Neuronal stem cell (in vitro differentiated cells): ENCODE measurements around the gene ITGB3BP.

ENCODE experiments used
- DNase-seq: peaks from one replicate; pipeline ENCODE4 v3.0.0-alpha.2; 2013; ENCODE audit warnings: low spot score
- H2AFZ ChIP-seq: one replicate; pipeline ENCODE4 v1.6.1; 2013; ENCODE audit warnings: mild to moderate bottlenecking, low read length, inconsistent platforms
- H2AK5ac ChIP-seq: 2 replicates; pipeline ENCODE4 v1.6.1; 2013; ENCODE audit warnings: low read depth, mild to moderate bottlenecking, inconsistent platforms, low read length, moderate library complexity, mixed read lengths
- H2BK120ac ChIP-seq: 2 replicates; pipeline ENCODE4 v1.6.1; 2013; ENCODE audit warnings: low read depth, mild to moderate bottlenecking, inconsistent platforms, low read length, moderate library complexity, mixed read lengths
- H2BK12ac ChIP-seq: one replicate; pipeline ENCODE4 v1.6.1; 2013; ENCODE audit warnings: low read length, inconsistent platforms
- H2BK15ac ChIP-seq: 2 replicates; pipeline ENCODE4 v1.6.1; 2013; ENCODE audit warnings: mild to moderate bottlenecking, low read length, inconsistent platforms, mixed read lengths
- H2BK5ac ChIP-seq: one replicate; pipeline ENCODE4 v1.6.1; 2013; ENCODE audit warnings: inconsistent platforms, mild to moderate bottlenecking, low read length, moderate library complexity
- H3K14ac ChIP-seq: one replicate; pipeline ENCODE4 v1.6.1; 2013; ENCODE audit warnings: low read length, inconsistent platforms
- H3K18ac ChIP-seq: 2 replicates; pipeline ENCODE4 v1.6.1; 2013; ENCODE audit warnings: low read length, inconsistent platforms
- H3K23ac ChIP-seq: 2 replicates; pipeline ENCODE4 v1.6.1; 2013; ENCODE audit warnings: low read depth, mild to moderate bottlenecking, mixed read lengths, low read length, inconsistent platforms; ENCODE audit not compliant: poor library complexity
- H3K27ac ChIP-seq: replicated peaks from 3 replicates; pipeline ENCODE4 v1.5.1; 2013; ENCODE audit warnings: low read length, inconsistent platforms
- H3K27me3 ChIP-seq, 3 experiments: 2 replicates each; pipeline ENCODE4 v1.6.1; 2013; ENCODE audit warnings: low read length in 3 of 3, mild to moderate bottlenecking in 2 of 3, inconsistent platforms in 1 of 3, low read depth in 1 of 3, mixed read lengths in 1 of 3, moderate library complexity in 1 of 3; ENCODE audit not compliant: control insufficient read depth in 3 of 3, insufficient read depth in 3 of 3
- H3K36me3 ChIP-seq, 2 donors: replicated peaks in 1 of 2; 2 replicates each; pipeline ENCODE4 v1.6.1; 2013; ENCODE audit warnings: low read length in 2 of 2; ENCODE audit not compliant: control insufficient read depth in 2 of 2, insufficient read depth in 2 of 2
- H3K4ac ChIP-seq: 2 replicates; pipeline ENCODE4 v1.6.1; 2013; ENCODE audit warnings: inconsistent platforms, mild to moderate bottlenecking, low read length, moderate library complexity
- H3K4me1 ChIP-seq, 2 donors: 1 replicate in 1 of 2; 2 replicates in 1 of 2; pipeline ENCODE4 v1.6.1; 2013; ENCODE audit warnings: low read length in 2 of 2, low read depth in 1 of 2; ENCODE audit not compliant: control insufficient read depth in 2 of 2, insufficient read depth in 1 of 2
- H3K4me2 ChIP-seq: one replicate; pipeline ENCODE4 v1.6.1; 2013; ENCODE audit warnings: mild to moderate bottlenecking, low read length, inconsistent platforms; ENCODE audit not compliant: insufficient read depth, poor library complexity, severe bottlenecking
- H3K4me3 ChIP-seq, 2 donors: 2 replicates each; pipeline ENCODE4 v1.5.1; 2013; ENCODE audit warnings: low read length in 2 of 2, mild to moderate bottlenecking in 2 of 2, inconsistent platforms in 1 of 2, moderate library complexity in 1 of 2
- H3K79me1 ChIP-seq: one replicate; pipeline ENCODE4 v1.6.1; 2013; ENCODE audit warnings: low read depth, mild to moderate bottlenecking, inconsistent platforms, low read length, moderate library complexity
- H3K9ac ChIP-seq: one replicate; pipeline ENCODE4 v1.6.1; 2013; ENCODE audit warnings: mild to moderate bottlenecking, low read depth, low read length, inconsistent platforms; ENCODE audit not compliant: poor library complexity
- H3K9me3 ChIP-seq, 2 donors: replicated peaks in 1 of 2; 2 replicates each; pipeline versions ENCODE3 to v1.6.1; 2013; ENCODE audit warnings: low read length in 2 of 2, mild to moderate bottlenecking in 2 of 2, inconsistent platforms in 1 of 2, low read depth in 1 of 2, mixed read lengths in 1 of 2, moderate library complexity in 1 of 2; ENCODE audit not compliant: control insufficient read depth in 2 of 2, insufficient read depth in 1 of 2
- H4K8ac ChIP-seq: one replicate; pipeline ENCODE4 v1.6.1; 2013; ENCODE audit warnings: low read depth, mild to moderate bottlenecking, inconsistent platforms, low read length, moderate library complexity
- H4K91ac ChIP-seq: one replicate; pipeline ENCODE4 v1.6.1; 2013; ENCODE audit warnings: low read length, low read depth, mild to moderate bottlenecking, inconsistent platforms; ENCODE audit not compliant: poor library complexity
- WGBS, 2 donors: extraction: QIAGEN DNeasy Blood & Tissue Kit; methylation state at CpG; one replicate each; pipeline ENCODE4 v1.1.7; 2013; ENCODE audit warnings: missing lambda C conversion rate in 2 of 2, mixed read lengths in 1 of 2; ENCODE audit not compliant: insufficient read length in 2 of 2, insufficient replicate concordance in 1 of 2; ENCODE audit errors: extremely low coverage in 2 of 2; 5-methylcytosine and 5-hydroxymethylcytosine counted together

Gene ITGB3BP

GRCh38 chr1:63413394-63413793, 109.6 kb downstream of the ITGB3BP start:
- Histone ChIP-seq H3K27ac (no peak overlapping the region), H3K4me2 (no peak overlapping the region)

GRCh38 chr1:63411066-63411465, 112.0 kb downstream of the ITGB3BP start:
- Histone ChIP-seq H2BK12ac (no peak overlapping the region), H3K9ac (no peak overlapping the region), H3K4me3 (no peak overlapping the region), H3K27ac (no peak overlapping the region), H3K23ac (no peak overlapping the region), H3K14ac (no peak overlapping the region), H2AK5ac (no peak overlapping the region), H3K4me2 (no peak overlapping the region), H3K4ac (no peak overlapping the region), H3K36me3 (peaks cover 0 to 38% of the 10 kb centered on the region in 2 donors), H4K8ac (no peak overlapping the region), H3K4me1 (peaks cover 0 to 5% of the 10 kb centered on the region in 2 donors), H2BK5ac (no peak overlapping the region), H2AFZ (no peak overlapping the region), H2BK120ac (no peak overlapping the region), H3K79me1 (no peaks in the 10 kb centered on the region), H3K18ac (no peak overlapping the region), H3K9me3 (no peaks in the 10 kb centered on the region), H2BK15ac (no peak overlapping the region), H3K27me3 (no peaks in the 10 kb centered on the region), H4K91ac (no peak overlapping the region)
- DNase-seq = no peak
- no CpG with 5 or more reads among the region's 2 CpGs for WGBS, 2 donors

More at GRCh38 chr1:63413394-63413793, 109.6 kb downstream of the ITGB3BP start:
- no peak overlapping the region for H3K14ac ChIP-seq
- no peaks in the 10 kb centered on the region for H3K27me3 ChIP-seq
- no peak overlapping the region for H2BK15ac ChIP-seq
- no peak overlapping the region for H2AK5ac ChIP-seq
- no peaks in the 10 kb centered on the region for H3K79me1 ChIP-seq
- H3K36me3 ChIP-seq = peaks cover 0 to 26% of the 10 kb centered on the region in 2 donors
- no peak overlapping the region for H3K18ac ChIP-seq
- no CpG with 5 or more reads among the region's 1 CpG for WGBS, 2 donors
- no peak overlapping the region for H2BK5ac ChIP-seq
- no peak overlapping the region for H3K9ac ChIP-seq
- no peak overlapping the region for H4K8ac ChIP-seq
- no peak overlapping the region for H3K4ac ChIP-seq
- H2BK120ac ChIP-seq = no peak overlapping the region
- H3K23ac ChIP-seq = no peak overlapping the region
- H3K4me1 ChIP-seq = peaks cover 0 to 5% of the 10 kb centered on the region in 2 donors
- H4K91ac ChIP-seq = no peak overlapping the region
- H3K9me3 ChIP-seq = no peaks in the 10 kb centered on the region
- no peak overlapping the region for H2BK12ac ChIP-seq
- H2AFZ ChIP-seq = no peak overlapping the region
- H3K4me3 ChIP-seq = no peak overlapping the region
- no peak for DNase-seq

DNA sequence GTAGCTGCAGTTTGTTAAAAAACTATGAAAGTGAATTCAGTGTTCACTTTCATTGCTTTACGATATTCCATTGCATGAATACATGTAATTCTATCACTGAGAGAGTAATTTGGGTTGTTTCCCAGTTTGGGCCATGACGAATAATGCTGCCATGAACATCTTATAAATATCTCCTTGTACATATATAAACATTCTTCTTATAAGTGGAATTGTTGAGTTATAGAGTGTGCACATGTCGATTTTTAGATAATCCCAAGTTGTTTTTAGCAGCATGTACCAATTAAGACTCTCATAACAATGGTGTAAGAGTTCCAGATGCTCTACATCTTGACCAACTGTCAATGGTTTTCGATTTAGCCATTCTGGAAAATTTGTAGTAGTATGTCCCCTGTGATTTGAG, 114.7 kb downstream of the ITGB3BP start:
- no peak overlapping the region for H2BK15ac ChIP-seq
- no peaks in the 10 kb centered on the region for H3K27me3 ChIP-seq
- peaks cover 0 to 5% of the 10 kb centered on the region in 2 donors for H3K4me1 ChIP-seq
- no CpG with 5 or more reads among the region's 4 CpGs for WGBS, 2 donors
- H2AK5ac ChIP-seq = no peak overlapping the region
- H2BK120ac ChIP-seq = no peak overlapping the region
- no peak overlapping the region for H3K4me2 ChIP-seq
- no peak overlapping the region for H2BK12ac ChIP-seq
- peaks cover 0 to 52% of the 10 kb centered on the region in 2 donors for H3K36me3 ChIP-seq
- H3K27ac ChIP-seq = no peak overlapping the region
- no peak overlapping the region for H2AFZ ChIP-seq
- no peak overlapping the region for H3K23ac ChIP-seq
- no peaks in the 10 kb centered on the region for H3K9me3 ChIP-seq
- no peak overlapping the region for H2BK5ac ChIP-seq
- no peaks in the 10 kb centered on the region for H3K79me1 ChIP-seq
- no peak overlapping the region for H3K14ac ChIP-seq
- H3K9ac ChIP-seq = no peak overlapping the region
- no peak overlapping the region for H3K4me3 ChIP-seq
- H3K18ac ChIP-seq = no peak overlapping the region
- H4K8ac ChIP-seq = no peak overlapping the region
- DNase-seq = no peak
- H4K91ac ChIP-seq = no peak overlapping the region
- H3K4ac ChIP-seq = no peak overlapping the region

DNA sequence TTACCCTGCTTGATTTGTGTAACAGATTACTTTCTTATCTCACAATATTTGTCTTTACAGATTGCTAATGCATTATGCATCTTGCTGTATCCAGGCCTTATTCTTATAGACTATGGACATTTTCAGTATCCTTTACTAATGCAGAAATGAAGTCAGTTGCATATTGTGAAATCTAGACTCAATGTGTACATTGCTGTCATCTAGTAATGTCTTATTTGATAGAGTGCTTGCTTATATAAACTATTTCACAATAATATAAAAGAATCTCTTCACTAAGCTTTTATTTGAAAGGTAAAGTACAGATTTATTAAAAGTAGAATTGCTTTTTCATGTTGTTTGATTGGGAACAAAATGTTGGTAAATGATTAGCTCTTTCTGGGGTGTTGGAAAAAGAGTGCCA, 116.0 kb downstream of the ITGB3BP start:
- Histone ChIP-seq H2BK120ac (no peak overlapping the region), H3K14ac (no peak overlapping the region), H3K9ac (no peak overlapping the region), H2AK5ac (no peak overlapping the region), H2BK12ac (no peak overlapping the region), H3K4me1 (peaks cover 0 to 3% of the 10 kb centered on the region in 2 donors), H3K4me3 (no peak overlapping the region), H3K36me3 (peaks cover 0 to 43% of the 10 kb centered on the region in 2 donors), H3K79me1 (no peaks in the 10 kb centered on the region), H2BK15ac (no peak overlapping the region), H2BK5ac (no peak overlapping the region), H3K27me3 (no peaks in the 10 kb centered on the region), H4K8ac (no peak overlapping the region), H4K91ac (no peak overlapping the region), H3K9me3 (no peaks in the 10 kb centered on the region), H3K4ac (no peak overlapping the region), H3K4me2 (no peak overlapping the region), H3K23ac (no peak overlapping the region), H3K18ac (no peak overlapping the region), H3K27ac (no peak overlapping the region), H2AFZ (no peak overlapping the region)
- no peak for DNase-seq
